Endometrium (tissue), 2 donors: Measurements from ENCODE around the gene ABCA2.

ENCODE experiments used
- FAIRE-seq: peaks from 2 replicates; lab custom pipeline; 2012; peaks lifted over from hg19 to GRCh38; lab: Jason Lieb, UNC
- donor health status: control.
- donor health status: control.

ABCA2 gene

DNA sequence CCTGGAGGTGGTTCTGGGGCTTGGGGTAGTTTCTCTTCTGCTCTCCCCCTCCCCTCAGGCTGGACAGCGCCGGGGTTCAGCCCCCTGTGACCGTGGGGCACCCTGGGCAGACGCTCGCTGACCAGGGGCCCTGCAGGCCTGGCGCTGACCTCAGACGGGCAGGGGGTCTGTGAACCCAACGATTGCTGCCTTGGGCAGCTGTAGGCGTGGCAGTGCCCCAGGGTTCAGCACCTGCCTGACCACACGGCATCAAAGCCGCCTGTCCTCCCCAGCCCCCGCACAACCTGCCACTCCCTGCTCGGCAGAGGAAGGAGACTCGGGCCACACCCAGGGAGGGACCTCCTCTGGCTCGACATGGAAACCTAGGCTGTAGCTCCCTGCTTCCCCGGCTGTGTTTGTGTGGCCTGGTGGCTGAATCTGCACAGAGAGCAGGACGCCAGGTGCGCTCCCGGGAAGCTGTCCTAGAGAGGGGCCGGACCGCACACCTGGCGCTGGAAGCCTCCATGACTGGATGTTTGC lies 63.8 kb downstream of the ABCA2 start:
- no peak for FAIRE-seq

DNA sequence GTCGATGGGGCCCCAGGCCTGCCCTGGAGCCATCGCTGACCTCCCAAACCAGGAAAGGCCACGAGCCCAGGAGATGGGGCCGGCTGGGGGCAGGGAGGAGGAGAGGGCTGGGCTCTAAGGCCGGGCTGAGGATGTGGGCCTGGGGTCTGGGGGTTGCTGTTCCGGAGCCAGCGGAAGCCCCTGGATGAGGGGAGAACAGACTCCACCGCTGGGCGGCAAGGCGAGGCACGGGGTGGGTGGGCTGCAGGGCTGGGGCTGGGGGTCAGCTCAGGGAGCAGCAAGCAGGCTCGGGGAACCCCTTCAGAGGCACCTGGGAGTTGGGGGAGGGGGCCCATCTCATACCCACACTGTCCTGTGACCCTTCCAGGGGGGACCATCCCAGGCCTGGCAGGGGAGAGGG lies 64.3 kb downstream of the ABCA2 start:
- no peak for FAIRE-seq

DNA sequence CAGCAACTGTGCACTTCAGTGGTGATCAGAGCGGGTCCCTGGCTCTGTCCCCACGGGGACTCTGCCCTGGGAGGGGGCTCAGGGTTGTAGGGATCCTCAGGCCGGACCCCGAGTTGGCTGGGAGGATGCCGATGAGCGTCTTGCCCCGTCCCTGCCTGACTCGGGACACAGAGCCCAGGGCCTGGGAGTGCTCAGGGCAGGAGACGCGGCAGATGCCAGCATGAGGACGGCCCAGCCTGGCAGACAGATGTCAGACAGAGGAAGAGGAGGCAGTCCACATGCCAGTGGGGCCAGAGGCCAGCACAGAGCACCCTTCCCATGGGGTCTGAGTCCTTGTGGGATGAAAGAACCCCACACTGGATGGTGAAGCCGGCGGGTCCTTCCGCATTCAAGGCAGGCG lies 64.7 kb downstream of the ABCA2 start:
- no peak for FAIRE-seq

DNA sequence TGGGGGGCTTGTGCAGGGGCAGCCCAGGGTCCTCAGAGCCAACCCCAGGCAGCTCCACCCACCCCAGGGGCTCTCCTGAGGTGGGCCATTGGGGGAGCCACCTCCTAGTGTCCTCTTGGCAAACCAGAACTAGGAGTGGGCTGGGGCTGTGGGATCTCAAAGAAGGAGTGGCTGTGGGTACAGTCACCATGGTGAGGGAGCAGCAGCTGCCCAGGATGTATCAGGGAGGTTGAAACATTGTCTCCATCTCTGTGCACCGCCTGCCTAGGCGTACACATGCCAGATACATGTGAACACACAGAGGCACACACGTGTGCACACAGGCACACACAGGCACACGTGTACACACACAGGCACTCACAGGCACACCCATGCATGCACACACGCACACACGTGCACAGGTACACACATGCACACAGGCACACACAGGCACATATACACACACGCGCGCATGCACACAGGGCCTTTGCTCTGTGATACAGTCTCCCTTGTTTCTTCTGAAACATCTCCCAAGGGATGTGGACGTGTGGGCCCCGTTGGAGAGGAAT lies 65.3 kb downstream of the ABCA2 start:
- FAIRE-seq: no peak

DNA sequence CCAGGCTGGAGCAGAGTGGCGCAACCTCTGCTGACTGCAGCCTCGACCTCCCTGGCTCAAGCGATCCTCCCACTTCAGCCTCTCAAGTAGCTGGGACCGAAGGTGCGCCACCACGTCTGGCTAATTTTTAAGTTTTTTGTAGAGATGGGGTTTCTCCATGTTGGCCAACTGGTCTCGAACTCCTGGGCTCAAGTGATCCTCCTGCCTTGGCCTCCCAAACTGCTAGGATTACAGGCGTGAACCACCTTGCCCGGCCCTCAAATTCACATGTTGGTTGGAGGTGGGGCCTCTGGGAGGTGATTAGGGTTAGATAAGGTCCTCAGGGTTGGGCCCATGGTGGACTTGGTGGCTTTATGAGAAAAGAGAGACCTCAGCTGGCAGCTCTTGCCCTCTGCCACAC lies 65.9 kb downstream of the ABCA2 start:
- no peak for FAIRE-seq

DNA sequence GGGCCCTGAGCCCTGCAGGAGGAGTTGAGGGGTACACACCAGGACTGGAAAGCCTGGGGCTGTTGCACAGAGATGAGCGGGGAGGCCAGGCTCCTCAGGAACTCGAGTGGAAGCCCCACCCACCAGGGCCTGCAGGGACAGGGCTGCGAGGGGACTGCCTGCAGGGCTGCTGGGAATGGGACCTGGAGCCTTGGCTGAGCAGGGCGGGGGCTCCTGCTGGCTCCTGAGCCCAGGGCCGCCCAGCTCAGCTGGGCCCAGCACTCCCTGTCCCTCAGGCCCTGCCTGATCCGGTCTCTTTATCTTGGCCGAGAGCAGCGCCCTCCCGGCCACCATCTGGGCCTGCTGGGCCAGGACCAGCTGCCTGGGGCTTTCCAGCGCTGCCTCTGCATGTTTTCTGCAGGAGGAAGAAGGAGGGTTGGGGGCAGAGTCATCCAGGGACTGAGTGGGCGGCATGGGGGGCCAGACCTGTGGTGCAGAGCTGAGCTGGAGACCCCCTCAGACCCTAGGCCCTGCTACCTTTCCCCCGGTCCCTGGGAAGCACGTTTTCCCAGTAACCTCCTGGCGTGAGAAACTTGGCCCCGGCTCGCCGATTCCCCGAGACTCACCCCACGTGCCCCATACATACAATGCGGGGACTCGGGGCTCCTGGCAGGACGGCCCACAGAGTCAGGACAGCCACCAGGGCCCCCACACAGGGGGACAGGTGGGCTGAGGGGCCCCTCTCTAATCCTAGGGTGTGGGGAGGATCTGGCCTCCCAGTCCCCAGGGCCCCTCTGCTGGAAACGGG lies 66.6 kb downstream of the ABCA2 start:
- no peak for FAIRE-seq

DNA sequence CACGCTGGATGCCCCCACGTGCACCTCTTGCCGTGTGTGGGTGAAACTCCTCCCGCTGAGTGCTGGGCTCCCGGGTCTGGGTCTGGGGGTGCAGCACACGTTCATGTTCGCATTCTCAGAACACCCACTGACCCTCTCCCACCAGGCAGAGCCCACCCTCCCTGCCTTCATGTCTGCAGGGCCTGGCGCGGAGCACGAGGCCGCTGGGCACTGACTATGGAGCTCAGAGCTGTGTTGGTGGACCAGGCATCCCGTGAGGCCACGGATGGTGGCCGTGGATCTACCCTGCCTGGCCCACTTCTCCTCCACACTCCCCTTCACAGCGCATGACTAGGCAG lies 67.1 kb downstream of the ABCA2 start:
- FAIRE-seq: no peak

DNA sequence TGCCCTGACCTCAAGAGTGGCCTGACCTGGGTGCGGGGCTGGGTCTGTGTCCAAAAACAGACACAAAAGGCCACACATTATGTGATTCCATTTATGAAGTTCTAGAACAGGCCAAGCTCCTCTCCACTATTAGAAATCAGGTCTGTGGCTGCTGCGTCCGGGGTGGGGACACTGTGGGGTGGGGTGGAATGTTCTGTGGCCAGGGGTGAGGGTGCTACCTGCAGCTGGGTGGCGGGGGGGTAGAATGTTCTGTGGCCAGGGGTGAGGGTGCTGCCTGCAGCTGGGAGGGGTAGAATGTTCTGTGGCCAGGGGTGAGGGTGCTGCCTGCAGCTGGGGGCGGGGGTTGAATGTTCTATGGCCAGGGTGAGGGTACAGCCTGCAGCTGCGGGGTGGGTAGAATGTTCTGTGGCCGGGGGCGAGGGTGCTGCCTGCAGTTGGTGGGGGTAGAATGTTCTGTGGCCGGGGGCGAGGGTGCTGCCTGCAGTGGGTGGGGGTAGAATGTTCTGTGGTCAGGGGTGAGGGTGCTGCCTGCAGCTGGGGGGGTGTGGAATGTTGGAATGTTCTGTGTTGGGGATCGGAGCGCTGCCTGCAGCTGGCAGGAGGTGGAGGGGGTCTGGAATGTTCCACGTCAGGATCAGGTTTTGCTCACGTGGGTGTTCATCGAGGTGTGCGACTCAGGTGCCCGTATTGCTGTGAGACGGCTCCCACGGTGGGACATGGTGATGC lies 67.7 kb downstream of the ABCA2 start:
- no peak for FAIRE-seq

DNA sequence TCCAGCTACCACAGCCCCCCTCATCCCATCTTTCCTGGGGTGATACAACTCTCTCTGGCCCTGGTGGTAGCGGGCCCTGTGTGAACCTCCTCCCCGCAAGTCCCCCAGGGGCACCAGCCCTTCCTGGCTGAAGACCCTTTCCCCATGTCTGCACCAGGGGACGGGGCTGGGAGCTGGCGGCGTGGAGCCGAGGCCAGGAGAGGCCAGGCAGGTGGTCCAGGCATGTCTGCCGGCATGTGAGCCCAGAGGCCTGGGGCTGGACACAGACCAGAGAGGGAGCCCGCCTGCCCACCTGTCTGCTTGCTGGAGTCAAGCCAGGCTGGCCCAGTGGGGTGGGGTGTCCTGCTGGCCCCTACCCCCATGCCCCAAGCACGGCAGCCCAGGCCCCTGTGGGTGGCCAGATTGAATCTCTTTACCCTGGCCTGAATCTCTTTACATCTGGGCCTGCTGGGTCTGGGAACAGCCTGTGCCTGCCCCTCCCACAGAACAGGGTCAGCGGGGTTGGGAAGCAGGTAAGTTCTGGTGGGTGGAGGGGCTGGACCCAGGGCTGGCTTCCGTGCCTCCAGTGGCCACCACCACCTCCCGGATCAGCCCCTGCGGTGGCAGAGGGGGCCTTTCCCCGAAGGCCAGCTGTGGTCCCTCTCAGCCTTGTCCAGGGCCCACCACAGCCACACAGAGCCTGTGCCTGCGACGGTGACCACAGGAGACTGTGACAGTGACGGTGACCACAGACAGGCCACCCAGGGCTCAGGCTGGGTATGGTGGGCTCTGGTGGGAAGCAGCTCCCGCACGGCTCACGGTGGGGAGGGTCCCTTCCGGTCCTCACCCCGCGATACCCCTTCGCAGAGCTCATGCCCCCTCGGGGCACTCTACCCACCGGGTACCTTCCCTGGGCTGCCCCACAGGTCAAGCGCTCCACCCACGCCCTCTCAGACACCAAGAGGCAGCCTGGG lies 68.9 kb downstream of the ABCA2 start:
- no peak for FAIRE-seq

DNA sequence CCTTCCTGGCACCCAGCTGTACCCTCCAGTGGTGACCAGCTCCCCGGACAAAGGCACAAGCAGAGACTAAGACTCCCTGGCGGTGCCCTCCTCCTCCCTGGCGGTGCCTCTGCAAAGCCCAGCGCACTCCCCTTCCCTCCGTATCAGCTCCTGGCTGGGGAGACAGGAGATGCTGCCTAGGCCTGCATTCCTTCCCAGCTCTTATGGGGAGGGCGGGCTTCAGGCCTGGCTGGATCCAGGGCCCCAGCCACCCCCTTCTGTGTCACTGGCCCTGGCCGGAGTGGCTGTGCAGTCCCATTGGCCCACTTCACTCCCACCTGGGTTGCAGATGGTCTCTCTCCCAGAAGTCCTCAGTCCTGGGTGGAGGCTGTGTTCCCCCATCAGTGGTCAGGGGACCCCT lies 69.6 kb downstream of the ABCA2 start:
- no peak for FAIRE-seq

DNA sequence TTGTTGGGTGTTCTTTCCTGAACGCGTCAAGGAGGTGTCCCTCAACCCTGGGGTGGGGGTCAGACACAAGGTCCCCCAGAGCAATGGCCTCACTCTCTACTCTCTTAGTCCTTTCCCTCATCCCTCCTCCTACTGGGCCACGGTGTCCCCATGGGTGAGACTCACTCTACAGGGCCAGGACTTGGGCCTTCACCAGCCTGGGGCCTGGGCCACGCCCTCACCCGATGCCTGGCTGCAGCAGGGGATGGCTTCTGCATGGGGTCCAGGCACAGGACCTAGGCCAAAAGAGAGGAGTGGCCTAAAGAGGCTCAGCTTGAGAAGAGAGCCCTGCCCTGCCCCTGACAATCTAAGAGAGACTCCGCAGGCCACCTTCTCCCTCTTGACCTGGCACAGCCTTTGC lies 70.1 kb downstream of the ABCA2 start:
- FAIRE-seq: no peak

DNA sequence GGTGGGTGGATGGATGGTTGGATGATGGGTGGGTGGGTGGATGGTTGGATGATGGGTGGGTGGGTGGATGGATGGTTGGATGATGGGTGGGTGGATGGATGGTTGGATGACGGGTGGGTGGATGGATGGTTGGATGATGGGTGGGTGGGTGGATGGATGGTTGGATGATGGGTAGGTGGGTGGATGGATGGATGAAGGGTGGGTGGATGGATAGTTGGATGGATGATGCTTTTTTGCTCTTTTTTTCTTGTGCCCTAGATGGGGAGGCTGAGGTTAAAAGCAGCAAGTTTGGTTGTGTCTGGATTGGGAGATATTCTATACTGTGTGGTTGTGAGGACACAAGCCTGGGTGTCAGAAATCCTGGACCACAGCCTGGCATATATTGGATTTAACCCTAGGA lies 70.6 kb downstream of the ABCA2 start:
- no peak for FAIRE-seq
